C4-2B (cell line): Measurements from ENCODE around the gene SPAAR.

Source experiments
- CTCF ChIP-seq: fragments of 450-650 bp; conservative IDR thresholded peaks from 2 replicates; pipeline ENCODE4 v1.5.1; 2017; ENCODE audit warnings: mild to moderate bottlenecking
- ZFX ChIP-seq: fragments of 450-650 bp; IDR thresholded peaks from 2 replicates; pipeline ENCODE4 v1.6.1; 2017

- TF ChIP-seq CTCF = no peak
- TF ChIP-seq ZFX = no peak
These were observed 660 bp downstream of the SPAAR start for GRCh38 chr9:35909687-35910612.
